Esophagus muscularis mucosa (tissue), 4 donors: ENCODE results near the gene TACC2. TPM values are rescaled to one million over a fixed set of nuclear protein-coding genes. Genes with fewer than 3 reads are reported as not detected.

Experiments used
- DNase-seq: peaks from one replicate; pipeline ENCODE4 v3.0.0-alpha.2; 2017; ENCODE audit errors: extremely low spot score
- H3K27ac ChIP-seq, 4 donors: fragments of 200-600 bp; sonication (generic); replicated peaks in 1 of 4; 1 replicate in 3 of 4; 2 replicates in 1 of 4; pipeline ENCODE4 v1.5.1; 2016 to 2019; ENCODE audit warnings: mild to moderate bottlenecking in 1 of 4
- H3K27me3 ChIP-seq, 4 donors: fragments of 200-600 bp; sonication (generic); one replicate each; pipeline versions ENCODE4 v1.5.1 to v1.6.0; 2016 to 2019
- H3K36me3 ChIP-seq, 4 donors: fragments of 200-600 bp; sonication (generic); one replicate each; pipeline ENCODE4 v1.5.1; 2016 to 2019
- H3K4me1 ChIP-seq, 4 donors: fragments of 200-600 bp; sonication (generic); one replicate each; pipeline ENCODE4 v1.5.1; 2016 to 2019
- H3K4me3 ChIP-seq, 4 donors: fragments of 200-600 bp; sonication (generic); 1 replicate in 2 of 4; 2 replicates in 2 of 4; pipeline ENCODE4 v1.5.1; 2016 to 2019; ENCODE audit warnings: mild to moderate bottlenecking in 4 of 4, moderate library complexity in 1 of 4
- H3K9me3 ChIP-seq, 4 donors: fragments of 200-600 bp; sonication (generic); 1 replicate in 3 of 4; 2 replicates in 1 of 4; pipeline ENCODE4 v1.5.1; 2016 to 2019
- EP300 ChIP-seq: sonication (generic); formaldehyde crosslinking; IDR thresholded peaks from one replicate; pipeline ENCODE4 v1.6.1; 2017; ENCODE audit warnings: antibody characterized with exemption
- POLR2A ChIP-seq: fragments of 450-650 bp; IDR thresholded peaks from one replicate; pipeline ENCODE4 v1.6.1; 2017; ENCODE audit warnings: antibody characterized with exemption, moderate library complexity, mild to moderate bottlenecking, low read depth
- POLR2AphosphoS5 ChIP-seq, 2 donors: sonication (generic); formaldehyde crosslinking; IDR thresholded peaks; one replicate each; pipeline ENCODE4 v1.6.1; 2017; ENCODE audit warnings: antibody characterized with exemption in 2 of 2
- WGBS: methylation state at CpG from one replicate; pipeline ENCODE4 v1.1.5; 2018; 5-methylcytosine and 5-hydroxymethylcytosine counted together
- intact Hi-C: fragments of 100-400 bp; cut with DNase I; formaldehyde crosslinking; loops from one replicate; pipeline ENCODE4 v1.15.1; 2023
- total RNA-seq, 4 donors: library from RNA; depleted of rRNA; stranded (reverse); fragments of >200 nt; gene quantifications; one replicate each; pipeline versions ENCODE4 v1.1.0 to v1.2.1, GENCODE V29; 2016
- TF ChIP-seq, protein P1 (sequence below), 3 experiments: fragments of 200-600 bp in 2 of 3; fragments of 450-650 bp in 1 of 3; sonication (generic) in 2 of 3; IDR thresholded peaks; one replicate each; pipeline ENCODE4 v1.5.1; 2017 to 2019; ENCODE audit warnings: antibody characterized with exemption in 3 of 3, mild to moderate bottlenecking in 2 of 3, moderate library complexity in 1 of 3

Gene TACC2
- total RNA-seq, 4 donors from 2014 or later, result 53.7 to 99.4 (median 75.6) TPM

DNA sequence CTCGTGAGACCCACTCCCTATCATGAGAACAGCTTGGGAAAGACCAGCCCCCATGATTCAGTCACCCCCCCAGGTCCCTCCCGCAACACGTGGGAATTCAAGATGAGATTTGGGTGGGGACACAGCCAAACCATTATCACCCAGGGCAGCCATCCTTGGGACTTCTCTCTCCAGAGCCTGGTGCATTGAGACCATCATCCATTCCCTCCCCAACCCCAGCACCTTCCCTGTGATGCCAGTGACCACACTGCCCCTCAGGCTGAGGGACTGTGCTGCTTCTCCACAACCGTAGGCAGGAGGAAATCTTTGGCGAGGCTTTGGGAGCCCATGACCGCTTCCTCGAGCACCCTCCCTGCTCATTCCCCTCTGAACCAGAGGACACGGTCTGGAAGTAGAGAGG, 64.4 kb downstream of the TACC2 start:
- Histone ChIP-seq H3K4me3 (no peak overlapping the region), H3K4me1 (peaks cover 27 to 42% (median 33%) of the 10 kb centered on the region in 4 donors), H3K36me3 (peaks cover 0 to 8% (median 0%) of the 10 kb centered on the region in 4 donors), H3K27ac (peak overlapping the region in 3 of 4 donors; percentile 48 to 66 (median 49)), H3K9me3 (no peaks in the 10 kb centered on the region), H3K27me3 (no peaks in the 10 kb centered on the region)
- intact Hi-C loops, result loop anchor here (2.0 to 10.0 kb wide), 4 partner anchors 59 to 211 kb away; partner anchors contain the start of gene ATE1
- TF ChIP-seq POLR2AphosphoS5 (IDR thresholded peaks at IDR 0.05) (no peak), POLR2A (no peak), EP300 (no peak)
- TF ChIP-seq, protein P1, sequence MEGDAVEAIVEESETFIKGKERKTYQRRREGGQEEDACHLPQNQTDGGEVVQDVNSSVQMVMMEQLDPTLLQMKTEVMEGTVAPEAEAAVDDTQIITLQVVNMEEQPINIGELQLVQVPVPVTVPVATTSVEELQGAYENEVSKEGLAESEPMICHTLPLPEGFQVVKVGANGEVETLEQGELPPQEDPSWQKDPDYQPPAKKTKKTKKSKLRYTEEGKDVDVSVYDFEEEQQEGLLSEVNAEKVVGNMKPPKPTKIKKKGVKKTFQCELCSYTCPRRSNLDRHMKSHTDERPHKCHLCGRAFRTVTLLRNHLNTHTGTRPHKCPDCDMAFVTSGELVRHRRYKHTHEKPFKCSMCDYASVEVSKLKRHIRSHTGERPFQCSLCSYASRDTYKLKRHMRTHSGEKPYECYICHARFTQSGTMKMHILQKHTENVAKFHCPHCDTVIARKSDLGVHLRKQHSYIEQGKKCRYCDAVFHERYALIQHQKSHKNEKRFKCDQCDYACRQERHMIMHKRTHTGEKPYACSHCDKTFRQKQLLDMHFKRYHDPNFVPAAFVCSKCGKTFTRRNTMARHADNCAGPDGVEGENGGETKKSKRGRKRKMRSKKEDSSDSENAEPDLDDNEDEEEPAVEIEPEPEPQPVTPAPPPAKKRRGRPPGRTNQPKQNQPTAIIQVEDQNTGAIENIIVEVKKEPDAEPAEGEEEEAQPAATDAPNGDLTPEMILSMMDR (IDR thresholded peaks at IDR 0.05), result no peak
- DNase-seq, result no peak
- 86% methylated on average over 5 of the region's 8 CpGs for WGBS

DNA sequence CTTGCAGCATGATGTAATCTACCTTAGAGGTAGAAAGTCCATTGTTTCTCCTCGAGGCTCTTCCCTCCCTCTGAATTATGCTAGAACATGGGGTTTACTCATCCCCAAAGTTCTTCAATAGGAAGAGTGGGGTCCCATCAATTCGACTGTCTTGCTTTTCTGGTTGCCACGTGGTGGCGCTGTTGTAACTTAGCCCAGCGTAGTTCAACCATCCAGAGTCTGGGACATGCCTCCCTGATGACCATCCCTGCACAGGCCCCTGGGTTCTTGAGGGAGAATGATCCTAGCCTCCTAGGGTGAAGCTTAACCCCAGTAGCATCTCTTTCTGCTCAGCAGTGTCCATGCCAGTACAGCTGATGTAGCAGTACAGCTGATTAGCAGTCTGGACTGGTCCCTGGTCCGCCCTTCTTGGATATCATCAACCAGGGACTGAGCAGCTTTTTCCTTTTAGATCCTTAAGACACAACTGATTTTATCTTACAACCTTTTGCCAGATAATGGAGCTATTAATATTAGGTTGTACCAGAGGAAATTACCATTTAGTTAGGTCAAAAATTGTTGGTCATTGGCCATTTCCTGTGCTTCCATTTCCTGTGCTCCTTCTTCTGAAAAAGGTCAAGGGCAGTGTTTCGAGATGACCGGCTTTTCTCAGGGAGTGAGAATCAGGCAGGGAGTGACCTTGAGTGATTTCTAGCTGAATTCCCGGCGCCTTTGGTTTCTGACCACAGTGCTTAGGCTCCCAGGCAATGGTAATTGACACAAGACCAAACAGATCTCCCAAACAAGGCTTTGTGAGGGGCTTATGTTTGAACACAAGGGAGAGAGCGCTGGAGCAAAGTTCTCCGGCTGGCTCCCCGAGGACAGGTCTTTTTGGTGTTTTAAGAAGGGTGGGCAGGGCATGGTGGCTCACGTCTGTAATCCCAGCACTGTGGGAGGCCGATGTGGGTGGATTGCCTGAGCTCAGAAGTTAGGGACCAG, 65.4 kb downstream of the TACC2 start:
- peaks cover 27 to 42% (median 30%) of the 10 kb centered on the region in 4 donors for H3K4me1 ChIP-seq
- H3K27me3 ChIP-seq, result no peaks in the 10 kb centered on the region
- no peaks in the 10 kb centered on the region for H3K9me3 ChIP-seq
- H3K27ac ChIP-seq, result peak overlapping the region; percentile 39 to 66 (median 48)
- DNase-seq, result no peak
- peak; percentile 19 to 34 for TF ChIP-seq POLR2AphosphoS5 (IDR thresholded peaks at IDR 0.05)
- TF ChIP-seq, protein P1 (IDR thresholded peaks at IDR 0.05), result peak; percentile 65 to 73 (median 67)
- no peak for TF ChIP-seq POLR2A
- TF ChIP-seq EP300, result no peak
- WGBS, result 53% methylated on average over 12 of the region's 15 CpGs
- H3K4me3 ChIP-seq, result no peak overlapping the region
- peaks cover 0 to 8% (median 0%) of the 10 kb centered on the region in 4 donors for H3K36me3 ChIP-seq
- intact Hi-C loops, result loop anchor here (5.0 to 10.0 kb wide), 3 partner anchors 82 to 210 kb away; partner anchors contain the start of gene ATE1

DNA sequence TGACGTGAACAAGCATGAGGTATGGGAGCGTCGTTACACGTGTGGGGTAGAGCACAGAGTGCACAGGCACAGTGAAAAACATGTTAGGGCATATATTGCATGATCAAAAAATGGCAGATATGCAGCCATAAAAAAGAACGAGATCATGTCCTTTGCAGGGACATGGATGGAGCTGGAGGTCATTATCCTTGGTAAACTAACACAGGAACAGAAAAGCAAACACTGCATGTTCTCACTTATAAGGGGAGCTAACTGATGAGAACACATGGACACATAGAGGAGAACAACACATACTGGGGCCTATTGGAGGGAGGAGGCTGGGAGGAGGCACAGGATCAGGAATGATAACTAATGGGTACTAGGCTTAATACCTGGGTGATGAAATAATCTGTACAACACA, 66.3 kb downstream of the TACC2 start:
- intact Hi-C loops, result loop anchor here (10.0 kb wide), 1 partner anchor 210 kb away; no protein-coding TSS in a partner anchor
- WGBS, result 91% methylated on average over 5 of the region's 5 CpGs
- no peak overlapping the region for H3K27ac ChIP-seq

DNA sequence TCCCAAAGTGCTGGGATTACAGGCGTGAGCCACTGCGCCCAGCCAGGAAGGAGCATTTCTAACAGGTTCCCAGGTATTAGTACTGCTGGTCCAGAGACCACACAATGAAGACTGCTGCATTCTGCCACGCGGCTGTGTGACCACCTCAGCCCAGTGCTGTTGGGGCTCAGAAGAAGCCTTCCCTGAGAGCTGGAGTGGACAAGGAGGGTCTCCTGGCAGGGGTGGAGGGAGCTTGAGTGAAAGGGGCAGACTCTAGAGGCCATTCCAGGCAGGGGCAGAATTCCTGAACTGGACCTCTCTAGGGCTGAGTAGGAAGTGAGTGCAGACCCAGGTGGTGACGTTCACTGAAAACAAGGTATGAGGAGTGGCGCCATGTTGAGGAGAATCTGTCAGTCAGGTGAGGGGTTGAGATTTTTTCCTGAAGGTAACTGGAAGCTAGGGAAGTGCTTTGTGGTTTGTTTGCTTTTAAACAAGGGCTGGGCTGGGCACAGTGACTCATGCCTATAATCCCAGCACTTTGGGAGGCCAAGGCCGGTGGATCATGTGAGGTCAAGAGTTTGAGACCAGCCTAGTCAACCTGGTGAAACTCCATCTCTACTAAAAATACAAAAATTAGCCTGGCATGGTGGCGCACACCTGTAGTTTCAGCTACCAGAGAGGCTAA, 67.6 kb downstream of the TACC2 start:
- H3K27ac ChIP-seq, result no peak overlapping the region
- peaks cover 0 to 8% (median 0%) of the 10 kb centered on the region in 4 donors for H3K36me3 ChIP-seq
- intact Hi-C loops, result loop anchor here (10.0 kb wide), 1 partner anchor 208 kb away; no protein-coding TSS in a partner anchor
- H3K27me3 ChIP-seq, result no peaks in the 10 kb centered on the region
- 96% methylated on average over 8 of the region's 8 CpGs for WGBS
- TF ChIP-seq, protein P1 (IDR thresholded peaks at IDR 0.05), result no peak
- TF ChIP-seq POLR2A (no peak), POLR2AphosphoS5 (IDR thresholded peaks at IDR 0.05) (no peak), EP300 (no peak)
- peaks cover 18 to 32% (median 22%) of the 10 kb centered on the region in 4 donors for H3K4me1 ChIP-seq
- H3K9me3 ChIP-seq, result no peaks in the 10 kb centered on the region
- no peak for DNase-seq
- no peak overlapping the region for H3K4me3 ChIP-seq

More for the DNA sequence above, 66.3 kb downstream of the TACC2 start:
- no peak for DNase-seq
- no peak overlapping the region for H3K4me3 ChIP-seq
- TF ChIP-seq, protein P1 (IDR thresholded peaks at IDR 0.05), result no peak
- TF ChIP-seq POLR2A (no peak), EP300 (no peak)
- no peaks in the 10 kb centered on the region for H3K9me3 ChIP-seq
- H3K27me3 ChIP-seq, result no peaks in the 10 kb centered on the region
- peaks cover 27 to 42% (median 30%) of the 10 kb centered on the region in 4 donors for H3K4me1 ChIP-seq
- peaks cover 0 to 8% (median 0%) of the 10 kb centered on the region in 4 donors for H3K36me3 ChIP-seq
